ENCODE results near the gene DDAH1.

DNA sequence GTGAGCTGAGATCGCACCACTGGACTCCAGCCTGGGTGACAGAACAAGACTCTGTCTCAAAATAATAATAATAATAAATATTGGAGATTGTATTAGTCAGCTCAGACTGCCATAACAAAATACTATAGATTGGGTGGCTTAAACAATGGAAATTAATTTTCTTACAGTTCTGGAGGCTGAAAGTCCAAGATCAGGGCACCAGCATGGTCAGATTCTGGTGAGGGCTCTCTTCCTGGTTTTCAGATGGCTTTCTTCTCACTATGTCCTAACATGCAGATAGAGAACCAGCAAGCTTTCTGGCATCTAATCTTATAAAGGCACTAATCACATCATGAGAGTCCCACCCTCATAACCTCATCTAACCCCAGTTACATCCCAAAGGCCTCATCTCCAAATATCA lies 23.2 kb upstream of the DDAH1 start:
- no peak for TF ChIP-seq CREB1 (CRISPR knock-in tag; IDR thresholded peaks at IDR 0.05; ENCODE audit: low read depth)
- TF ChIP-seq, protein P1, sequence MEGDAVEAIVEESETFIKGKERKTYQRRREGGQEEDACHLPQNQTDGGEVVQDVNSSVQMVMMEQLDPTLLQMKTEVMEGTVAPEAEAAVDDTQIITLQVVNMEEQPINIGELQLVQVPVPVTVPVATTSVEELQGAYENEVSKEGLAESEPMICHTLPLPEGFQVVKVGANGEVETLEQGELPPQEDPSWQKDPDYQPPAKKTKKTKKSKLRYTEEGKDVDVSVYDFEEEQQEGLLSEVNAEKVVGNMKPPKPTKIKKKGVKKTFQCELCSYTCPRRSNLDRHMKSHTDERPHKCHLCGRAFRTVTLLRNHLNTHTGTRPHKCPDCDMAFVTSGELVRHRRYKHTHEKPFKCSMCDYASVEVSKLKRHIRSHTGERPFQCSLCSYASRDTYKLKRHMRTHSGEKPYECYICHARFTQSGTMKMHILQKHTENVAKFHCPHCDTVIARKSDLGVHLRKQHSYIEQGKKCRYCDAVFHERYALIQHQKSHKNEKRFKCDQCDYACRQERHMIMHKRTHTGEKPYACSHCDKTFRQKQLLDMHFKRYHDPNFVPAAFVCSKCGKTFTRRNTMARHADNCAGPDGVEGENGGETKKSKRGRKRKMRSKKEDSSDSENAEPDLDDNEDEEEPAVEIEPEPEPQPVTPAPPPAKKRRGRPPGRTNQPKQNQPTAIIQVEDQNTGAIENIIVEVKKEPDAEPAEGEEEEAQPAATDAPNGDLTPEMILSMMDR (conservative IDR thresholded peaks at IDR 0.05; ENCODE audit: low read depth in 2 of 2): no peak
- TF ChIP-seq POLR2AphosphoS5 (IDR thresholded peaks at IDR 0.05; ENCODE audit: low read depth): no peak

All from GM23338 (cell line).